GM12878 (cell line): ENCODE results near the gene PCID2. TPM values are rescaled to one million over a fixed set of nuclear protein-coding genes. Genes with fewer than 3 reads are reported as not detected.

Experiments
- ATAC-seq: fragments of 200-7000 bp; cut with Tn5 transposase; 3 replicates; pipeline ENCODE4 v1.9.1; 2020; ENCODE audit warnings: mild to moderate bottlenecking, moderate library complexity
- BruUV-seq: library from RNA; stranded (reverse); fragments of 400-500 nt; replicated peaks from 2 replicates; lab custom pipeline; 2021; lab: Mats Ljungman, UMichigan
- CTCF ChIA-PET: fragments of 300-600 bp; sonication (Branson Sonifier 250); formaldehyde crosslinking; extraction: SDS; loops from one replicate; lab custom pipeline; 2021; ENCODE audit warnings: inconsistent platforms; lab: Yijun Ruan, JAX
- POLR2A ChIA-PET: fragments of 350-600 bp; formaldehyde crosslinking; extraction: SDS; loops from one replicate; lab custom pipeline; 2021; ENCODE audit warnings: inconsistent platforms; lab: Charles Lee
- RAD21 ChIA-PET: fragments of 300-600 bp; sonication (Branson Sonifier 250); formaldehyde crosslinking; loops from one replicate; lab custom pipeline; 2023; ENCODE audit warnings: antibody characterized with exemption; ENCODE audit not compliant: unreplicated experiment; lab: Charles Lee
- SMC1A ChIA-PET: fragments of 300-600 bp; sonication (Branson Sonifier 250); formaldehyde crosslinking; loops from one replicate; lab custom pipeline; 2023; ENCODE audit not compliant: unreplicated experiment, uncharacterized antibody; lab: Charles Lee
- DNase-seq: peaks from one replicate; pipeline ENCODE4 v3.0.0-alpha.2; 2011; ENCODE audit warnings: low read depth, low spot score
- FAIRE-seq: peaks from 3 replicates; lab custom pipeline; 2011; peaks lifted over from hg19 to GRCh38; lab: Jason Lieb, UNC
- H2AFZ ChIP-seq: 2 replicates; pipeline ENCODE4 v1.6.0; 2011; ENCODE audit warnings: low read depth, low read length, control low read depth; ENCODE audit not compliant: control insufficient read depth
- H3K27ac ChIP-seq: 2 replicates; pipeline ENCODE4 v1.5.1; 2011; ENCODE audit warnings: control low read depth; ENCODE audit not compliant: control insufficient read depth, insufficient read depth
- H3K27me3 ChIP-seq, 2 experiments: replicated peaks in 1 of 2; 2 replicates each; pipeline versions ENCODE4 v1.6.0 to v1.6.1; 2011; ENCODE audit warnings: low read length in 1 of 2; ENCODE audit not compliant: control insufficient read depth in 2 of 2, insufficient read depth in 2 of 2
- H3K36me3 ChIP-seq, 2 experiments: 2 replicates each; pipeline ENCODE4 v1.5.1; 2011; ENCODE audit warnings: low read length in 1 of 2; ENCODE audit not compliant: control insufficient read depth in 2 of 2, insufficient read depth in 2 of 2
- H3K4me1 ChIP-seq: 2 replicates; pipeline ENCODE4 v1.6.1; 2011; ENCODE audit warnings: mild to moderate bottlenecking, low read length, moderate library complexity, mixed read lengths; ENCODE audit not compliant: control insufficient read depth, insufficient read depth
- H3K4me2 ChIP-seq: 2 replicates; pipeline ENCODE4 v1.6.0; 2011; ENCODE audit warnings: control low read depth; ENCODE audit not compliant: control insufficient read depth, insufficient read depth
- H3K4me3 ChIP-seq: fragments of 200-600 bp; sonication (generic); 2 replicates; pipeline ENCODE4 v1.5.1; 2016
- H3K79me2 ChIP-seq: 2 replicates; pipeline ENCODE4 v1.6.0; 2011; ENCODE audit warnings: low read length; ENCODE audit not compliant: control insufficient read depth, insufficient read depth
- H3K9ac ChIP-seq: 2 replicates; pipeline ENCODE4 v1.8.0; 2011; ENCODE audit warnings: low read length, control low read depth, mixed read lengths; ENCODE audit not compliant: control insufficient read depth, insufficient read depth
- H3K9me3 ChIP-seq: replicated peaks from 3 replicates; pipeline ENCODE4 v1.5.1; 2011; ENCODE audit warnings: mild to moderate bottlenecking, low read length; ENCODE audit not compliant: control insufficient read depth, insufficient read depth
- H4K20me1 ChIP-seq: 2 replicates; pipeline ENCODE4 v1.6.0; 2011; ENCODE audit not compliant: control insufficient read depth, insufficient read depth
- BRCA1 ChIP-seq: IDR thresholded peaks from 2 replicates; pipeline ENCODE4 v1.6.1; 2011; ENCODE audit warnings: low read depth, low read length, improper control_type of control experiment
- CTCF ChIP-seq, 3 experiments: IDR thresholded peaks in 2 of 3; conservative IDR thresholded peaks in 1 of 3; 2 replicates each; pipeline ENCODE4 v1.5.1; 2011; ENCODE audit warnings: low read depth in 3 of 3, low read length in 3 of 3, mild to moderate bottlenecking in 3 of 3, control low read depth in 2 of 3, moderate library complexity in 2 of 3, inconsistent platforms in 1 of 3, mixed read lengths in 1 of 3; ENCODE audit not compliant: control insufficient read depth in 2 of 3, insufficient read depth in 1 of 3; ENCODE audit errors: extremely low read depth in 1 of 3
- WGBS: methylation state at CpG from one replicate; pipeline ENCODE4 v1.1.6; 2016; ENCODE audit warnings: low lambda C conversion rate; ENCODE audit not compliant: insufficient replicate concordance, insufficient coverage; ENCODE audit errors: missing lambda C conversion rate; 5-methylcytosine and 5-hydroxymethylcytosine counted together
- in situ Hi-C: fragments of 300-500 bp; cut with MboI; formaldehyde crosslinking; loops from 9 replicates; pipeline ENCODE4 v1.14.3; 2018; ENCODE audit warnings: mixed read lengths
- intact Hi-C: fragments of 100-400 bp; cut with micrococcal nuclease; formaldehyde crosslinking; loops from one replicate; pipeline ENCODE4 v1.14.2; 2022; ENCODE audit not compliant: unreplicated experiment
- polyA plus RNA-seq, 11 experiments: library from polyadenylated mRNA; depleted of rRNA in 4 of 11; unstranded in 6 of 11; stranded (reverse) in 5 of 11; fragments of >200 nt; fragmentation: Nextera tagmentation in 4 of 11; fragmentation: Illumina TruSeq in 1 of 11; extraction: Ambion mirVana in 4 of 11; extraction: Trizol in 1 of 11; gene quantifications; 1 replicate in 1 of 11; 2 replicates in 10 of 11; pipeline versions ENCODE4 v1.2.1 to v1.2.3, GENCODE V29; 2011 to 2016; ENCODE audit warnings: inconsistent platforms in 2 of 11, missing spikeins in 2 of 11, low read depth in 1 of 11
- total RNA-seq, 4 experiments: library from RNA; depleted of rRNA in 3 of 4; stranded (reverse); fragments of >200 nt in 3 of 4; fragmentation: Illumina TruSeq in 1 of 4; extraction: Trizol in 1 of 4; gene quantifications; 2 replicates each; pipeline versions ENCODE4 v1.2.1 to v1.2.3, GENCODE V29; 2013 to 2021
- TF ChIP-seq, protein P1 (sequence below): fragments of 450-650 bp; IDR thresholded peaks from 2 replicates; pipeline ENCODE4 v1.6.1; 2017; ENCODE audit warnings: mild to moderate bottlenecking

The PCID2 gene
- total and polyA plus RNA-seq, 10 of the 15 experiments (the other 5 are each of a cell fraction or from before 2014, with no cell fraction given), result 37.0 to 98.1 (median 58.3) TPM

- FAIRE-seq (no peak), DNase-seq (no peak), ATAC-seq (no peak)
- BruUV-seq, result no TSS peak
- no peak overlapping the region for H3K27ac ChIP-seq
- H3K4me2 ChIP-seq, result 0 out of 2 replicates have a peak overlapping the region, but pooled peaks have one; percentile 19
- H3K36me3 ChIP-seq, result no peaks in the 10 kb centered on the region; a peak in 1 of 4 replicates
- H3K4me3 ChIP-seq, result peak overlapping the region; percentile 6; the same call in 1 of the 2 replicates
- peaks cover 13% of the 10 kb centered on the region; the same call in 1 of the 2 replicates for H4K20me1 ChIP-seq
- peaks cover 18% of the 10 kb centered on the region for H3K4me1 ChIP-seq
- TF ChIP-seq, protein P1, sequence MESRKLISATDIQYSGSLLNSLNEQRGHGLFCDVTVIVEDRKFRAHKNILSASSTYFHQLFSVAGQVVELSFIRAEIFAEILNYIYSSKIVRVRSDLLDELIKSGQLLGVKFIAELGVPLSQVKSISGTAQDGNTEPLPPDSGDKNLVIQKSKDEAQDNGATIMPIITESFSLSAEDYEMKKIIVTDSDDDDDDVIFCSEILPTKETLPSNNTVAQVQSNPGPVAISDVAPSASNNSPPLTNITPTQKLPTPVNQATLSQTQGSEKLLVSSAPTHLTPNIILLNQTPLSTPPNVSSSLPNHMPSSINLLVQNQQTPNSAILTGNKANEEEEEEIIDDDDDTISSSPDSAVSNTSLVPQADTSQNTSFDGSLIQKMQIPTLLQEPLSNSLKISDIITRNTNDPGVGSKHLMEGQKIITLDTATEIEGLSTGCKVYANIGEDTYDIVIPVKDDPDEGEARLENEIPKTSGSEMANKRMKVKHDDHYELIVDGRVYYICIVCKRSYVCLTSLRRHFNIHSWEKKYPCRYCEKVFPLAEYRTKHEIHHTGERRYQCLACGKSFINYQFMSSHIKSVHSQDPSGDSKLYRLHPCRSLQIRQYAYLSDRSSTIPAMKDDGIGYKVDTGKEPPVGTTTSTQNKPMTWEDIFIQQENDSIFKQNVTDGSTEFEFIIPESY, result peak; percentile 100
- TF ChIP-seq BRCA1 (no peak), CTCF (IDR thresholded peaks at IDR 0.05 in 2 of 3, conservative IDR thresholded peaks at IDR 0.05 in 1 of 3; ENCODE audit: control insufficient read depth in 2 of 3, extremely low read depth in 1 of 3, insufficient read depth in 1 of 3, low read depth in 3 of 3, low read length in 3 of 3) (peak in 2 of 3 experiments; percentile 3 to 16; a peak in 1 of 6 replicates)
- CTCF ChIA-PET, result no interaction called here
- H2AFZ ChIP-seq, result no peak overlapping the region
- H3K79me2 ChIP-seq, result peaks cover 88% of the 10 kb centered on the region
- intact Hi-C loops (no loop called here), in situ Hi-C loops (no loop called here)
- no peaks in the 10 kb centered on the region for H3K27me3 ChIP-seq
- RAD21 ChIA-PET, result no interaction called here
- no peak overlapping the region for H3K9ac ChIP-seq
- 97% methylated on average over 10 of the region's 10 CpGs for WGBS
- SMC1A ChIA-PET, result no interaction called here
- POLR2A ChIA-PET, result no interaction called here
- no peaks in the 10 kb centered on the region for H3K9me3 ChIP-seq
These were observed 3.3 kb upstream of the PCID2 start for GRCh38 chr13:113211774-113212173.
